Measurements from ENCODE around the gene SORL1-AS1.
A peak's percentile ranks its signal among the peaks of the same experiment; 100 is the strongest.

SORL1-AS1 gene

GRCh38 chr11:121469910-121470309 lies 17.1 kb upstream of the SORL1-AS1 start:
- CTCF ChIA-PET, result interaction anchor here (1.0 kb wide), 1 partner anchor 107 kb away, joined by 4 read pairs; no protein-coding TSS in a partner anchor
- TF ChIP-seq, protein P1, sequence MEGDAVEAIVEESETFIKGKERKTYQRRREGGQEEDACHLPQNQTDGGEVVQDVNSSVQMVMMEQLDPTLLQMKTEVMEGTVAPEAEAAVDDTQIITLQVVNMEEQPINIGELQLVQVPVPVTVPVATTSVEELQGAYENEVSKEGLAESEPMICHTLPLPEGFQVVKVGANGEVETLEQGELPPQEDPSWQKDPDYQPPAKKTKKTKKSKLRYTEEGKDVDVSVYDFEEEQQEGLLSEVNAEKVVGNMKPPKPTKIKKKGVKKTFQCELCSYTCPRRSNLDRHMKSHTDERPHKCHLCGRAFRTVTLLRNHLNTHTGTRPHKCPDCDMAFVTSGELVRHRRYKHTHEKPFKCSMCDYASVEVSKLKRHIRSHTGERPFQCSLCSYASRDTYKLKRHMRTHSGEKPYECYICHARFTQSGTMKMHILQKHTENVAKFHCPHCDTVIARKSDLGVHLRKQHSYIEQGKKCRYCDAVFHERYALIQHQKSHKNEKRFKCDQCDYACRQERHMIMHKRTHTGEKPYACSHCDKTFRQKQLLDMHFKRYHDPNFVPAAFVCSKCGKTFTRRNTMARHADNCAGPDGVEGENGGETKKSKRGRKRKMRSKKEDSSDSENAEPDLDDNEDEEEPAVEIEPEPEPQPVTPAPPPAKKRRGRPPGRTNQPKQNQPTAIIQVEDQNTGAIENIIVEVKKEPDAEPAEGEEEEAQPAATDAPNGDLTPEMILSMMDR (IDR thresholded peaks at IDR 0.05; ENCODE audit: unreplicated experiment), result no peak
- H3K36me3 Mint-ChIP-seq (ENCODE audit: insufficient read depth, unreplicated experiment), result no peaks in the 10 kb centered on the region
- no peak overlapping the region for H3K4me3 Mint-ChIP-seq (ENCODE audit: unreplicated experiment)
- no TSS peak for BruUV-seq (replicated peaks)
- intact Hi-C loops (cut with micrococcal nuclease), result no loop called here
- H3K4me1 Mint-ChIP-seq (ENCODE audit: insufficient read depth, unreplicated experiment), result peaks cover 30% of the 10 kb centered on the region
- no peaks in the 10 kb centered on the region for H3K27me3 Mint-ChIP-seq (ENCODE audit: insufficient read depth, unreplicated experiment)
- H3K27ac Mint-ChIP-seq (ENCODE audit: low read depth, unreplicated experiment), result no peak overlapping the region
- no peak for DNase-seq (ENCODE audit: unreplicated experiment)
- POLR2A ChIA-PET, result no interaction called here
- no peaks in the 10 kb centered on the region for H3K9me3 Mint-ChIP-seq (ENCODE audit: unreplicated experiment)

DNA sequence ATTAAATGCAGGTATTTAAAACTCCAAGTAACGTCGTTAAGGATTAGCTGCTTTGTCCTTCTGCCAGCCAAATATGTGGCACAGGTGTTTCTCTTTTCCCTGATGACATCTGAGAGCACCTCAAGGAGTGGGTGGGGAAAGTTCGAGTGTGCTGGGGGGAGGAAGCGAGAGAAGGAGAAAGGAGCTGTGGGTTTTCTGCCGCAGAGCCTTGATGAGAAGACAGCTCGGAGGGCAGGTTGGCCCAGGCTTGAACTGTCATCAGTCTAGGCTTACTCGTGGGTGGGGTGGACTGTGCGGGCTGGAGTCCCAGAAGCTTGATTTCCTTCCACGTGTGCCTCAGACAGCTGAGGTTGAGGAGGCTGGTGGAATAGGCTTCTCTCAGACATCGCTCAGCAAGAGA lies 15.2 kb upstream of the SORL1-AS1 start:
- no TSS peak for BruUV-seq (replicated peaks)
- ChIA-PET CTCF (interaction anchor here (0.6 to 3.1 kb wide), 9 partner anchors 11 to 647 kb away, joined by 3 to 14 read pairs (median 3); partner anchors contain the start of genes SORL1 and SORL1-AS1), POLR2A (interaction anchor here (0.7 to 0.8 kb wide), 3 partner anchors 79 to 103 kb away, joined by 3 to 4 read pairs (median 4); no protein-coding TSS in a partner anchor)
- peaks cover 43% of the 10 kb centered on the region for H3K4me1 Mint-ChIP-seq (ENCODE audit: insufficient read depth, unreplicated experiment)
- H3K27me3 Mint-ChIP-seq (ENCODE audit: insufficient read depth, unreplicated experiment), result no peaks in the 10 kb centered on the region
- H3K27ac Mint-ChIP-seq (ENCODE audit: low read depth, unreplicated experiment), result peak overlapping the region; percentile 72
- DNase-seq (ENCODE audit: unreplicated experiment), result no peak
- TF ChIP-seq, protein P1 (IDR thresholded peaks at IDR 0.05; ENCODE audit: unreplicated experiment), result no peak
- no peaks in the 10 kb centered on the region for H3K9me3 Mint-ChIP-seq (ENCODE audit: unreplicated experiment)
- no peaks in the 10 kb centered on the region for H3K36me3 Mint-ChIP-seq (ENCODE audit: insufficient read depth, unreplicated experiment)
- no peak overlapping the region for H3K4me3 Mint-ChIP-seq (ENCODE audit: unreplicated experiment)
- intact Hi-C loops (cut with micrococcal nuclease), result no loop called here

DNA sequence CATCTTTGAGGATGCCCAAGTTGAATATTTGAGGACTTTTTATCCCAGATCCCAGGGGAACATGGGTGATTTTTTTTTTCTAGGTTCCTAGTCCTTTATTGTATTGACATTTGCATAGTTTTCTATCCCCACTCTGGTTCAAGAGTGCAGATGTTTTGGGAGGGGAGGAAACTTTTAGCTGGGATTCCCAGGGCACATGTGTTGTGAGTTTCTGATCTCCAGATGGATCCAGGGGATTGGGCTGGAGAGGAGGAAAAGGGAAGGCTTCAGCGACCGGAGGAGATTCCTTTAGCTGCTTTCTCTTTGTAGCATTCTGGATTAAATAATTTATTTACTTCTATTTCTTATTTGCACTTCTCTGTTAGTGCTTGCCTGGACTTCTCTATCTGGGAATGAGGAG lies 14.7 kb upstream of the SORL1-AS1 start:
- Mint-ChIP-seq H3K4me1 (ENCODE audit: insufficient read depth, unreplicated experiment) (peaks cover 39% of the 10 kb centered on the region), H3K9me3 (ENCODE audit: unreplicated experiment) (no peaks in the 10 kb centered on the region), H3K36me3 (ENCODE audit: insufficient read depth, unreplicated experiment) (no peaks in the 10 kb centered on the region), H3K27me3 (ENCODE audit: insufficient read depth, unreplicated experiment) (no peaks in the 10 kb centered on the region), H3K4me3 (ENCODE audit: unreplicated experiment) (peak overlapping the region; percentile 52), H3K27ac (ENCODE audit: low read depth, unreplicated experiment) (peak overlapping the region; percentile 72)
- TF ChIP-seq, protein P1 (IDR thresholded peaks at IDR 0.05; ENCODE audit: unreplicated experiment), result no peak
- ChIA-PET POLR2A (interaction anchor here (0.7 to 1.3 kb wide), 6 partner anchors 8 to 102 kb away, joined by 3 to 6 read pairs (median 4); partner anchors contain the start of genes SORL1 and SORL1-AS1), CTCF (interaction anchor here (0.6 to 3.1 kb wide), 9 partner anchors 11 to 647 kb away, joined by 3 to 14 read pairs (median 3); partner anchors contain the start of genes SORL1 and SORL1-AS1)
- DNase-seq (ENCODE audit: unreplicated experiment), result no peak
- intact Hi-C loops (cut with micrococcal nuclease), result no loop called here
- BruUV-seq (replicated peaks), result TSS peak; percentile 70

- POLR2A ChIA-PET, result interaction anchor here (0.6 to 2.5 kb wide), 13 partner anchors 7 to 957 kb away, joined by 3 to 8 read pairs (median 3); partner anchors contain the start of genes SORL1 and SORL1-AS1
- Mint-ChIP-seq H3K36me3 (ENCODE audit: insufficient read depth, unreplicated experiment) (no peaks in the 10 kb centered on the region), H3K27ac (ENCODE audit: low read depth, unreplicated experiment) (peak overlapping the region; percentile 72), H3K4me1 (ENCODE audit: insufficient read depth, unreplicated experiment) (peaks cover 39% of the 10 kb centered on the region), H3K4me3 (ENCODE audit: unreplicated experiment) (peak overlapping the region; percentile 52), H3K9me3 (ENCODE audit: unreplicated experiment) (no peaks in the 10 kb centered on the region), H3K27me3 (ENCODE audit: insufficient read depth, unreplicated experiment) (no peaks in the 10 kb centered on the region)
- TF ChIP-seq, protein P1 (IDR thresholded peaks at IDR 0.05; ENCODE audit: unreplicated experiment), result no peak
- DNase-seq (ENCODE audit: unreplicated experiment), result peak; percentile 98
- CTCF ChIA-PET, result interaction anchor here (0.6 to 3.1 kb wide), 6 partner anchors 14 to 1041 kb away, joined by 3 to 14 read pairs (median 4); partner anchors contain the start of genes SORL1 and SORL1-AS1
- no TSS peak for BruUV-seq (replicated peaks)
- intact Hi-C loops (cut with micrococcal nuclease), result no loop called here
Observed at GRCh38 chr11:121466063-121466794, 13.5 kb upstream of the SORL1-AS1 start.

Measured in MCF 10A (cell line).